H1 (cell line): ENCODE results near the gene ARHGEF2. TPM values are rescaled to one million over a fixed set of nuclear protein-coding genes. Genes with fewer than 3 reads are reported as not detected.
A peak's percentile ranks its signal among the peaks of the same experiment; 100 is the strongest.

Experiments
- CTCF ChIA-PET: fragments of 300-600 bp; sonication (Branson Sonifier 250); formaldehyde crosslinking; loops from one replicate; lab custom pipeline; 2021; ENCODE audit not compliant: partially characterized antibody; lab: Charles Lee
- POLR2A ChIA-PET: fragments of 300-600 bp; sonication (Branson Sonifier 250); formaldehyde crosslinking; loops from one replicate; lab custom pipeline; 2021; ENCODE audit warnings: inconsistent platforms; ENCODE audit not compliant: partially characterized antibody; lab: Charles Lee
- DNase-seq, 2 experiments: peaks; one replicate each; pipeline versions ENCODE4 v3.0.0 to v3.0.0-alpha.2; 2010 to 2022; ENCODE audit warnings: low spot score in 2 of 2, low read depth in 1 of 2, mixed read lengths in 1 of 2
- FAIRE-seq: peaks from 2 replicates; lab custom pipeline; 2011; peaks lifted over from hg19 to GRCh38; lab: Jason Lieb, UNC
- H2AFZ ChIP-seq: 2 replicates; pipeline ENCODE4 v1.8.1; 2012; ENCODE audit warnings: low read length, inconsistent platforms
- H2AK5ac ChIP-seq: 2 replicates; pipeline ENCODE4 v1.6.1; 2013; ENCODE audit warnings: low read depth, low read length
- H2BK120ac ChIP-seq: replicated peaks from 2 replicates; pipeline ENCODE3; 2013; ENCODE audit warnings: low read depth, low read length, inconsistent platforms
- H2BK12ac ChIP-seq: 2 replicates; pipeline ENCODE4 v1.6.1; 2013; ENCODE audit warnings: low read depth, low read length
- H2BK15ac ChIP-seq: 2 replicates; pipeline ENCODE4 v1.6.1; 2013; ENCODE audit warnings: low read length
- H2BK20ac ChIP-seq: 2 replicates; pipeline ENCODE4 v1.6.1; 2013; ENCODE audit warnings: low read length
- H2BK5ac ChIP-seq: 2 replicates; pipeline ENCODE4 v1.6.1; 2013; ENCODE audit warnings: low read depth, low read length
- H3K14ac ChIP-seq: 2 replicates; pipeline ENCODE4 v1.6.1; 2013; ENCODE audit warnings: inconsistent platforms; ENCODE audit not compliant: insufficient read length
- H3K18ac ChIP-seq: 2 replicates; pipeline ENCODE4 v1.6.1; 2013; ENCODE audit warnings: low read length; ENCODE audit errors: extremely low read depth
- H3K23ac ChIP-seq: 2 replicates; pipeline ENCODE4 v1.6.1; 2013; ENCODE audit warnings: inconsistent platforms; ENCODE audit not compliant: insufficient read length
- H3K23me2 ChIP-seq: 2 replicates; pipeline ENCODE4 v1.6.1; 2013; ENCODE audit warnings: low read depth, low read length
- H3K27ac ChIP-seq: 2 replicates; pipeline ENCODE4 v1.6.1; 2011; ENCODE audit warnings: low read depth, low read length, inconsistent platforms
- H3K27me3 ChIP-seq, 4 experiments: replicated peaks in 1 of 4; 1 replicate in 1 of 4; 2 replicates in 3 of 4; pipeline versions ENCODE4 v1.6.1 to v1.8.1; 2011 to 2013; ENCODE audit warnings: low read length in 3 of 4, mild to moderate bottlenecking in 3 of 4, inconsistent platforms in 2 of 4, mixed read lengths in 2 of 4, moderate library complexity in 1 of 4; ENCODE audit not compliant: control insufficient read depth in 3 of 4, insufficient read depth in 3 of 4; ENCODE audit errors: extremely low read depth in 1 of 4
- H3K36me3 ChIP-seq, 4 experiments: 2 replicates each; pipeline versions ENCODE4 v1.6.1 to v1.8.1; 2011 to 2013; ENCODE audit warnings: mild to moderate bottlenecking in 4 of 4, low read length in 3 of 4, moderate library complexity in 2 of 4, control low read depth in 1 of 4, inconsistent platforms in 1 of 4; ENCODE audit not compliant: insufficient read depth in 4 of 4, control insufficient read depth in 2 of 4
- H3K4ac ChIP-seq: replicated peaks from 2 replicates; pipeline ENCODE3; 2013; ENCODE audit warnings: low read length, low read depth, mixed read lengths, inconsistent platforms; ENCODE audit not compliant: insufficient read length
- H3K4me1 ChIP-seq, 4 experiments: replicated peaks in 1 of 4; 1 replicate in 1 of 4; 2 replicates in 3 of 4; pipeline versions ENCODE4 v1.6.1 to v1.8.1; 2011 to 2013; ENCODE audit warnings: low read length in 3 of 4, inconsistent platforms in 2 of 4, mixed read lengths in 1 of 4; ENCODE audit not compliant: insufficient read depth in 4 of 4, control insufficient read depth in 3 of 4
- H3K4me2 ChIP-seq, 2 experiments: 2 replicates each; pipeline versions ENCODE4 v1.6.1 to v1.8.1; 2011 to 2013; ENCODE audit warnings: low read depth in 2 of 2, low read length in 2 of 2, control low read depth in 1 of 2, inconsistent platforms in 1 of 2, mild to moderate bottlenecking in 1 of 2; ENCODE audit not compliant: insufficient read depth in 1 of 2
- H3K4me3 ChIP-seq, 4 experiments: fragments of 200-600, 300-600 bp in 1 of 4; sonication (generic), shearing (Covaris generic), sonication (Bioruptor Twin) in 1 of 4; 2 replicates each; pipeline versions ENCODE4 v1.5.1 to v1.8.1; 2011 to 2016; ENCODE audit warnings: low read length in 4 of 4, low read depth in 3 of 4, control low read depth in 2 of 4, inconsistent platforms in 2 of 4, mild to moderate bottlenecking in 2 of 4, mixed read lengths in 1 of 4, moderate library complexity in 1 of 4; ENCODE audit not compliant: insufficient read depth in 2 of 4; ENCODE audit errors: extremely low read depth in 1 of 4
- H3K56ac ChIP-seq: replicated peaks from 2 replicates; pipeline ENCODE3; 2013; ENCODE audit warnings: low read depth, mild to moderate bottlenecking, mixed read lengths, low read length, inconsistent platforms; ENCODE audit not compliant: insufficient read length
- H3K79me1 ChIP-seq: 2 replicates; pipeline ENCODE4 v1.6.1; 2013; ENCODE audit warnings: low read depth, low read length, control low read depth
- H3K79me2 ChIP-seq, 2 experiments: 2 replicates each; pipeline versions ENCODE4 v1.6.1 to v1.8.1; 2012 to 2013; ENCODE audit warnings: low read length in 2 of 2, mild to moderate bottlenecking in 2 of 2, inconsistent platforms in 1 of 2; ENCODE audit not compliant: insufficient read depth in 2 of 2, control insufficient read depth in 1 of 2
- H3K9ac ChIP-seq, 4 experiments: replicated peaks in 1 of 4; 1 replicate in 1 of 4; 2 replicates in 3 of 4; pipeline versions ENCODE4 v1.6.1 to v1.8.1; 2011 to 2013; ENCODE audit warnings: low read depth in 3 of 4, low read length in 3 of 4, control low read depth in 2 of 4, mild to moderate bottlenecking in 2 of 4, moderate library complexity in 2 of 4, inconsistent platforms in 1 of 4; ENCODE audit errors: extremely low read depth in 1 of 4
- H3K9me3 ChIP-seq, 2 experiments: 2 replicates each; pipeline versions ENCODE4 v1.6.1 to v1.8.1; 2012 to 2013; ENCODE audit warnings: mild to moderate bottlenecking in 2 of 2, moderate library complexity in 2 of 2, control low read depth in 1 of 2, inconsistent platforms in 1 of 2, low read depth in 1 of 2, low read length in 1 of 2, mixed read lengths in 1 of 2; ENCODE audit not compliant: insufficient read depth in 2 of 2
- H4K20me1 ChIP-seq, 2 experiments: replicated peaks in 1 of 2; 2 replicates each; pipeline versions ENCODE3 to v1.8.1; 2011 to 2013; ENCODE audit warnings: inconsistent platforms in 2 of 2, low read length in 2 of 2, mild to moderate bottlenecking in 1 of 2; ENCODE audit not compliant: insufficient read depth in 2 of 2, control insufficient read depth in 1 of 2
- H4K5ac ChIP-seq: 2 replicates; pipeline ENCODE4 v1.6.1; 2013; ENCODE audit warnings: low read length, low read depth, mixed read lengths, inconsistent platforms; ENCODE audit not compliant: insufficient read length
- H4K8ac ChIP-seq: 2 replicates; pipeline ENCODE4 v1.8.0; 2013; ENCODE audit warnings: mild to moderate bottlenecking, moderate library complexity, low read length, inconsistent platforms; ENCODE audit not compliant: insufficient read depth; ENCODE audit errors: extremely low read depth
- H4K91ac ChIP-seq: replicated peaks from 2 replicates; pipeline ENCODE3; 2013; ENCODE audit warnings: low read length, mixed read lengths, inconsistent platforms; ENCODE audit not compliant: insufficient read length
- BRCA1 ChIP-seq: IDR thresholded peaks from 2 replicates; pipeline ENCODE4 v1.6.1; 2012; ENCODE audit warnings: low read depth, low read length, improper control_type of control experiment
- EP300 ChIP-seq, 2 experiments: IDR thresholded peaks; 1 replicate in 1 of 2; 2 replicates in 1 of 2; pipeline ENCODE4 v1.6.1; 2011 to 2012; ENCODE audit warnings: low read depth in 2 of 2, low read length in 2 of 2, mild to moderate bottlenecking in 2 of 2, borderline replicate concordance in 1 of 2, inconsistent platforms in 1 of 2, moderate library complexity in 1 of 2
- HDAC6 ChIP-seq: IDR thresholded peaks from one replicate; pipeline ENCODE4 v1.7.1; 2012; ENCODE audit warnings: low read depth, mild to moderate bottlenecking, inconsistent platforms, low read length, moderate library complexity
- JUND ChIP-seq: IDR thresholded peaks from 2 replicates; pipeline ENCODE4 v1.6.1; 2011; ENCODE audit warnings: mild to moderate bottlenecking, improper control_type of control experiment, low read length
- KDM1A ChIP-seq: fragments of 200-600, 300-600 bp; sonication (generic); IDR thresholded peaks from 2 replicates; pipeline ENCODE4 v1.7.1; 2016; ENCODE audit warnings: mild to moderate bottlenecking, low read length, borderline replicate concordance
- NRF1 ChIP-seq: IDR thresholded peaks from 2 replicates; pipeline ENCODE4 v1.6.1; 2011; ENCODE audit warnings: mild to moderate bottlenecking, low read depth, low read length, improper control_type of control experiment
- POLR2A ChIP-seq, 2 experiments: IDR thresholded peaks; 1 replicate in 1 of 2; 2 replicates in 1 of 2; pipeline ENCODE4 v1.6.1; 2011; ENCODE audit warnings: low read depth in 2 of 2, low read length in 2 of 2, mild to moderate bottlenecking in 2 of 2; ENCODE audit errors: control extremely low read depth in 1 of 2
- POU5F1 ChIP-seq: IDR thresholded peaks from 2 replicates; pipeline ENCODE4 v1.6.1; 2011; ENCODE audit warnings: low read depth, mild to moderate bottlenecking, low read length, moderate library complexity
- RAD21 ChIP-seq, 2 experiments: IDR thresholded peaks in 1 of 2; conservative IDR thresholded peaks in 1 of 2; 2 replicates each; pipeline ENCODE4 v1.6.1; 2011; ENCODE audit warnings: low read depth in 2 of 2, low read length in 2 of 2, improper control_type of control experiment in 1 of 2, inconsistent platforms in 1 of 2, mild to moderate bottlenecking in 1 of 2, moderate library complexity in 1 of 2
- RBBP5 ChIP-seq: IDR thresholded peaks from 2 replicates; pipeline ENCODE4 v1.7.1; 2012; ENCODE audit warnings: low read depth, mild to moderate bottlenecking, inconsistent platforms, low read length, moderate library complexity, borderline replicate concordance
- SIN3A ChIP-seq, 2 experiments: IDR thresholded peaks in 1 of 2; conservative IDR thresholded peaks in 1 of 2; 2 replicates each; pipeline ENCODE4 v1.6.1; 2011 to 2012; ENCODE audit warnings: low read length in 2 of 2, improper control_type of control experiment in 1 of 2, low read depth in 1 of 2, mild to moderate bottlenecking in 1 of 2
- SRF ChIP-seq: IDR thresholded peaks from 2 replicates; pipeline ENCODE4 v1.6.1; 2011; ENCODE audit warnings: mild to moderate bottlenecking, low read depth, low read length, moderate library complexity
- WGBS, 2 experiments: shearing (Covaris generic) in 1 of 2; methylation state at CpG; one replicate each; pipeline versions ENCODE4 v1.1.6 to v1.1.7; 2013 to 2015; ENCODE audit warnings: low lambda C conversion rate in 2 of 2, mixed read lengths in 2 of 2, inconsistent platforms in 1 of 2, low coverage in 1 of 2, missing lambda C conversion rate in 1 of 2; ENCODE audit not compliant: insufficient replicate concordance in 2 of 2, insufficient coverage in 1 of 2, insufficient read length in 1 of 2; ENCODE audit errors: extremely low coverage in 1 of 2, missing lambda C conversion rate in 1 of 2; 5-methylcytosine and 5-hydroxymethylcytosine counted together
- polyA plus RNA-seq, 7 experiments: library from polyadenylated mRNA; depleted of rRNA in 3 of 7; stranded (reverse) in 5 of 7; unstranded in 2 of 7; fragments of >200 nt in 5 of 7; fragments of 200-250 nt in 2 of 7; gene quantifications; 1 replicate in 5 of 7; 2 replicates in 1 of 7; 4 replicates in 1 of 7; pipeline versions ENCODE4 v1.2.1 to v1.2.3, GENCODE V29; 2011 to 2013; ENCODE audit warnings: missing spikeins in 2 of 7, mixed read lengths in 2 of 7
- total RNA-seq: library from RNA; stranded (reverse); fragmentation: NEBNext Ultra II Directional; extraction: Animal tissue kit (Norgen Biotek cat#: 25700); gene quantifications from 2 replicates; pipeline ENCODE4 v1.2.1, GENCODE V29; 2021

Gene ARHGEF2
- total and polyA plus RNA-seq, 2 of the 8 experiments (the other 6 are each of a cell fraction or from before 2014, with no cell fraction given): 42.7 to 80.5 TPM

DNA sequence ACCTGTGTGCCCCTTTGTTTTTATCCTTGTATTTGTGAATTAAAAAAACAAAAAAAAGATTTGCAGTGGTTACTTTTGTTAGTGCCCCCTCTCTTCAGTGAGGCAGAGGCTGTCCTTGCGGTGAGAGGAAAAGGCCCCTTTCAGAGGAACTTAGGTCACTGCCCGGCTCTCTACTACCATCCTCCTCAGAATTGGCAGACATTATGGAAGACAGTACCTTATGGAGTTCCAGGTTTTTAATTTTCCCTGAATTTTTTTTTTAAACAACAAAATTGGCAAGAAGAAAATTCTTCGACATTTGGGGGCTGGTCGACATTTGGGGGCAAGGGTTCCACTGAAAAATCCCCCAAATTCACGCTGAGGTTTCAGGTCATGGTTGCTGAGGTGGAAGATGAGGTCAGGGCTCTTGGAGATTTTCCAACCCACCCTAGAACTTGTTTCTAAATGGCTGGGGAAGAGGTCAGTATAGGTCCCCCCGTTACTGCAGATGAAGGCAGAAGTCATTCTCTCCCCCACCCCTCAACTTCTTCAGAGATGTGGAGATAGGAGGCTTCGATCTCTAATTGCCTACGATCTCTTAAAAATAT lies 31.6 kb downstream of the ARHGEF2 start:
- 95% methylated on average over 8 of the region's 8 CpGs; no CpG with 5 or more reads in 1 of the 2 experiments for WGBS, 2 experiments
- Histone ChIP-seq H3K79me1 (no peaks in the 10 kb centered on the region), H3K4me1 (peaks cover 0 to 8% (median 4%) of the 10 kb centered on the region in 4 experiments; a peak in 4 of 7 replicates), H3K18ac (no peak overlapping the region), H3K56ac (no peak overlapping the region), H2BK15ac (no peak overlapping the region), H3K36me3 (peaks cover 19 to 52% (median 32%) of the 10 kb centered on the region in 4 experiments), H4K5ac (no peak overlapping the region), H3K4me2 (0 out of 4 replicates have a peak overlapping the region, but pooled peaks of 1 of the 2 experiments have one; percentile 17), H2BK5ac (no peak overlapping the region), H3K4me3 (no peak overlapping the region), H2BK12ac (no peak overlapping the region), H4K20me1 (peaks cover 0 to 2% of the 10 kb centered on the region in 2 experiments), H3K9ac (no peak overlapping the region), H4K91ac (no peak overlapping the region), H3K4ac (no peak overlapping the region), H2BK120ac (no peak overlapping the region), H3K27me3 (no peaks in the 10 kb centered on the region), H2BK20ac (no peak overlapping the region), H3K79me2 (no peaks in the 10 kb centered on the region), H3K14ac (no peak overlapping the region), H3K27ac (no peak overlapping the region), H4K8ac (no peak overlapping the region), H2AK5ac (no peak overlapping the region), H3K23ac (no peak overlapping the region), H3K23me2 (no peaks in the 10 kb centered on the region), H2AFZ (no peak overlapping the region), H3K9me3 (no peaks in the 10 kb centered on the region)
- POLR2A ChIA-PET: interaction anchor here (1.0 to 5.0 kb wide), 9 partner anchors 9 to 90 kb away, joined by 3 to 71 read pairs (median 7); partner anchors contain the start of genes ARHGEF2, GON4L and KHDC4
- FAIRE-seq (no peak), DNase-seq (no peak)
- CTCF ChIA-PET: interaction anchor here (1.3 to 5.1 kb wide), 9 partner anchors 10 to 119 kb away, joined by 3 to 41 read pairs (median 6); partner anchors contain the start of genes ARHGEF2 and KHDC4
- TF ChIP-seq BRCA1 (no peak), JUND (no peak), SRF (no peak), HDAC6 (no peak), POLR2A (IDR thresholded peaks at IDR 0.05; ENCODE audit: control extremely low read depth in 1 of 2, low read depth in 2 of 2, low read length in 2 of 2) (no peak), SIN3A (conservative IDR thresholded peaks at IDR 0.05 in 1 of 2, IDR thresholded peaks at IDR 0.05 in 1 of 2; ENCODE audit: low read depth in 1 of 2, low read length in 2 of 2) (no peak), RBBP5 (no peak), POU5F1 (no peak), RAD21 (IDR thresholded peaks at IDR 0.05 in 1 of 2, conservative IDR thresholded peaks at IDR 0.05 in 1 of 2; ENCODE audit: low read depth in 2 of 2, low read length in 2 of 2) (no peak), NRF1 (no peak), EP300 (IDR thresholded peaks at IDR 0.05; ENCODE audit: borderline replicate concordance in 1 of 2, low read depth in 2 of 2, low read length in 2 of 2) (no peak), KDM1A (no peak)
